ENCODE data around the gene MID1IP1.

DNA sequence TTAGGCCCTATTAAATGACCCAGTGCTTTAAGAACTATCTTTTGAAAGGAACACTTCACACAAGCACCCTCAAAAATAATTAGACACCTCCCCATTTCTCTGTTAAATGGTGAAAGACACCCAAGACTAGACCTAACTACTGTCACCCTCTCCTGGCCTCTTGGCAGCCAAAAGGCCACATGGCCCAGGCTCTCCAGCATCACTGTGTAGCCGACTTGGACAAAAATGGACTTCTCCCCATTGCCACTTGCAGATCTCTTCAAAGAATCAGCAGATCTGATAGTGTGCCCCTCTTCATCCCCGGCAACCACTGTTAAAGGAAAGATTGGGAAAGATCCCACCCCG lies 2.0 kb downstream of the MID1IP1 start:
- TF ChIP-seq, protein P1, sequence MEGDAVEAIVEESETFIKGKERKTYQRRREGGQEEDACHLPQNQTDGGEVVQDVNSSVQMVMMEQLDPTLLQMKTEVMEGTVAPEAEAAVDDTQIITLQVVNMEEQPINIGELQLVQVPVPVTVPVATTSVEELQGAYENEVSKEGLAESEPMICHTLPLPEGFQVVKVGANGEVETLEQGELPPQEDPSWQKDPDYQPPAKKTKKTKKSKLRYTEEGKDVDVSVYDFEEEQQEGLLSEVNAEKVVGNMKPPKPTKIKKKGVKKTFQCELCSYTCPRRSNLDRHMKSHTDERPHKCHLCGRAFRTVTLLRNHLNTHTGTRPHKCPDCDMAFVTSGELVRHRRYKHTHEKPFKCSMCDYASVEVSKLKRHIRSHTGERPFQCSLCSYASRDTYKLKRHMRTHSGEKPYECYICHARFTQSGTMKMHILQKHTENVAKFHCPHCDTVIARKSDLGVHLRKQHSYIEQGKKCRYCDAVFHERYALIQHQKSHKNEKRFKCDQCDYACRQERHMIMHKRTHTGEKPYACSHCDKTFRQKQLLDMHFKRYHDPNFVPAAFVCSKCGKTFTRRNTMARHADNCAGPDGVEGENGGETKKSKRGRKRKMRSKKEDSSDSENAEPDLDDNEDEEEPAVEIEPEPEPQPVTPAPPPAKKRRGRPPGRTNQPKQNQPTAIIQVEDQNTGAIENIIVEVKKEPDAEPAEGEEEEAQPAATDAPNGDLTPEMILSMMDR (IDR thresholded peaks at IDR 0.05; ENCODE audit: low read depth, low read length, poor library complexity, severe bottlenecking), result no peak
- no peak for TF ChIP-seq EZH2phosphoT487 (IDR thresholded peaks at IDR 0.05; ENCODE audit: borderline replicate concordance, low read length)

All from DOHH2 (cell line).